H1 (cell line): ENCODE measurements around the gene AGFG2.
A peak's percentile ranks its signal among the peaks of the same experiment; 100 is the strongest.

Source experiments
- CTCF ChIP-seq, 3 experiments: IDR thresholded peaks; 1 replicate in 2 of 3; 2 replicates in 1 of 3; pipeline versions ENCODE4 v1.5.1 to v1.6.1; 2011; ENCODE audit warnings: low read length in 3 of 3, mild to moderate bottlenecking in 3 of 3, inconsistent platforms in 2 of 3, low read depth in 1 of 3, moderate library complexity in 1 of 3; ENCODE audit not compliant: insufficient read depth in 1 of 3; ENCODE audit errors: control extremely low read depth in 1 of 3
- EGR1 ChIP-seq: IDR thresholded peaks from 2 replicates; pipeline ENCODE4 v1.6.1; 2011; ENCODE audit warnings: low read depth, low read length, borderline replicate concordance
- EZH2 ChIP-seq: fragments of 200-600 bp; sonication (generic); IDR thresholded peaks from 2 replicates; pipeline ENCODE4 v1.7.1; 2012; ENCODE audit warnings: low read depth, mild to moderate bottlenecking, moderate library complexity, low read length, inconsistent platforms; ENCODE audit not compliant: severe bottlenecking
- HDAC6 ChIP-seq: IDR thresholded peaks from one replicate; pipeline ENCODE4 v1.7.1; 2012; ENCODE audit warnings: low read depth, mild to moderate bottlenecking, inconsistent platforms, low read length, moderate library complexity
- MAX ChIP-seq: IDR thresholded peaks from 2 replicates; pipeline ENCODE4 v1.6.1; 2012; ENCODE audit warnings: inconsistent platforms
- NRF1 ChIP-seq: IDR thresholded peaks from 2 replicates; pipeline ENCODE4 v1.6.1; 2011; ENCODE audit warnings: mild to moderate bottlenecking, low read depth, low read length, improper control_type of control experiment
- POU5F1 ChIP-seq: IDR thresholded peaks from 2 replicates; pipeline ENCODE4 v1.6.1; 2011; ENCODE audit warnings: low read depth, mild to moderate bottlenecking, low read length, moderate library complexity
- RAD21 ChIP-seq, 2 experiments: IDR thresholded peaks in 1 of 2; conservative IDR thresholded peaks in 1 of 2; 2 replicates each; pipeline ENCODE4 v1.6.1; 2011; ENCODE audit warnings: low read depth in 2 of 2, low read length in 2 of 2, improper control_type of control experiment in 1 of 2, inconsistent platforms in 1 of 2, mild to moderate bottlenecking in 1 of 2, moderate library complexity in 1 of 2
- SIN3A ChIP-seq, 2 experiments: IDR thresholded peaks in 1 of 2; conservative IDR thresholded peaks in 1 of 2; 2 replicates each; pipeline ENCODE4 v1.6.1; 2011 to 2012; ENCODE audit warnings: low read length in 2 of 2, improper control_type of control experiment in 1 of 2, low read depth in 1 of 2, mild to moderate bottlenecking in 1 of 2
- SP1 ChIP-seq: IDR thresholded peaks from 2 replicates; pipeline ENCODE4 v1.6.1; 2011; ENCODE audit warnings: low read depth, low read length
- TAF1 ChIP-seq: IDR thresholded peaks from 2 replicates; pipeline ENCODE4 v1.6.1; 2011; ENCODE audit warnings: mild to moderate bottlenecking, low read depth, low read length
- TCF12 ChIP-seq: IDR thresholded peaks from 2 replicates; pipeline ENCODE4 v1.6.1; 2011; ENCODE audit warnings: low read depth, mild to moderate bottlenecking, low read length
- TEAD4 ChIP-seq: IDR thresholded peaks from 2 replicates; pipeline ENCODE4 v1.6.1; 2012; ENCODE audit warnings: low read depth, low read length, inconsistent platforms, mixed read lengths
- ZNF274 ChIP-seq: IDR thresholded peaks from 2 replicates; pipeline ENCODE4 v1.7.0; 2012; ENCODE audit warnings: low read length, borderline replicate concordance; ENCODE audit errors: extremely low read depth

GRCh38 chr7:100489824-100490223, 49.2 kb upstream of the AGFG2 start:
- TF ChIP-seq TCF12 (no peak), ZNF274 (no peak), SIN3A (conservative IDR thresholded peaks at IDR 0.05 in 1 of 2, IDR thresholded peaks at IDR 0.05 in 1 of 2; ENCODE audit: low read depth in 1 of 2, low read length in 2 of 2) (peak in 1 of 2 experiments; percentile 93; a peak in 2 of 4 replicates), NRF1 (no peak; the same call in 1 of the 2 replicates), TAF1 (no peak), TEAD4 (no peak), RAD21 (IDR thresholded peaks at IDR 0.05 in 1 of 2, conservative IDR thresholded peaks at IDR 0.05 in 1 of 2; ENCODE audit: low read depth in 2 of 2, low read length in 2 of 2) (no peak; a peak in 1 of 4 replicates), MAX (no peak), EZH2 (no peak), EGR1 (no peak), SP1 (0 out of 2 replicates have a peak, but pooled peaks have one; percentile 36), HDAC6 (no peak), CTCF (IDR thresholded peaks at IDR 0.05; ENCODE audit: control extremely low read depth in 1 of 3, insufficient read depth in 1 of 3, low read depth in 1 of 3, low read length in 3 of 3) (no peak), POU5F1 (no peak)
